NCI-H748 (cell line): Measurements from ENCODE around the gene N4BP3.
A peak's percentile ranks its signal among the peaks of the same experiment; 100 is the strongest.
"Not testable (repeated sequence)": the region's sequence is repeated elsewhere in the genome, so short reads cannot be mapped to it uniquely, and the experiment has no call there.

Experiments
- DNase-seq: peaks from one replicate; lab custom pipeline; 2025; ENCODE audit not compliant: unreplicated experiment; lab: John Stamatoyannopoulos, UW

Gene N4BP3

GRCh38 chr5:178113141-178113787 is at the start of gene N4BP3:
TSS of gene N4BP3 (plus strand) at chr5:178113532. CDS start at chr5:178119584, 6,052 bp downstream.
- peak; percentile 83 for DNase-seq

GRCh38 chr5:178067755-178068154 is 45.6 kb upstream of the N4BP3 start:
- no peak for DNase-seq

GRCh38 chr5:178068293-178068692 is 45.0 kb upstream of the N4BP3 start:
- peak; percentile 95 for DNase-seq

DNA sequence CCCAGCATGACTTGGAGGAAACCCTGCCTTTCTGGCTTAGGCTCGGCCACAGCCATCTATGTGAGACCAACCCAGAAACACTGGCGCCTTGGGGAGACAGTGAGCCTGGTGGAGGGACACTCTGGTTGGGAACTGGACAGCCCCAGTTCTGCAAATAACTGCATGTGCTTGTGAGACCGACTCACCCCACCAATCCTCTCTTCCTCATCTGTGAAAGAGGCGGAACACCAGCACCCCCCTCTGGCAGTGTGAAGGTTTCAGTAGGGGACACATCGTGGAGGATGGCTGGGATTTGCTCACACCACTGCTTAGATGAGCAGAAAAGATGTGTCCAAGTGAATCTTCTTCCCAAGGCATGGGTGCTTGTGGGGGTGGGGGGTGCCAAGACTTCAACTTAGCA is 43.4 kb upstream of the N4BP3 start:
- DNase-seq = peak; percentile 72

GRCh38 chr5:178071108-178071507 is 42.2 kb upstream of the N4BP3 start:
- no peak for DNase-seq

- no peak for DNase-seq
These were observed 40.6 kb upstream of the N4BP3 start for GRCh38 chr5:178072749-178073148.

DNA sequence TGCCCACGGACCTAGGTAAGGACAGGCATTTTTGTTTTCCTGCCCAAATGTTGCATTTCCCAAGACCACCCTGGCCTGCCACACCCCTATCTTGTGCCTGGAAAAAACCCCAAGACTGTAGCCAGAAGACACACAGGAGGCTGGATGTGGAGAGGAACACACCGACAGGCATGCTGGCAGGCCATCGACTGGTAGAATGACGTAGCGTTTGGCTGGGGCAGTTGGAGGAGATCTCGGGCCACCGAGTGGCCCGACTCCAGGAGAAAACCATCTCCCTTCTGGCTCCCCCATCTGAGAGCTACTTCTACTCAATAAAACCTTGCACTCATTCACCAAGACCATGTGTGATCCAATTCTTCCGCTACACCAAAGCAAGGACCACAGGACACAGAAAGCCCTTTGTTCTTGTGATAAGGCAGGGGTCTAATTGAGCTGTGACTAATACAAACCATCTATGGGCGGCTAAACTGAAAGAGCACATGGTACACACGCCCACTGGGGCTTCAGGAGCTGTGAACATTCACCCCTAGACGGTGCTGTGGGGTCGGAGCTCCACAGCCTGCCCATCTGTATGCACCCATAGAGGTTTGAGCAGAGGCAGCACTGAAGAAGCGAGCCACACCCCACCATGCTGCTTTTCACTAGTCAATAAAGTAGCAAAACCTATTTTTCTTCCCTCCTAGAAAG is 38.9 kb upstream of the N4BP3 start:
- DNase-seq = no peak

DNA sequence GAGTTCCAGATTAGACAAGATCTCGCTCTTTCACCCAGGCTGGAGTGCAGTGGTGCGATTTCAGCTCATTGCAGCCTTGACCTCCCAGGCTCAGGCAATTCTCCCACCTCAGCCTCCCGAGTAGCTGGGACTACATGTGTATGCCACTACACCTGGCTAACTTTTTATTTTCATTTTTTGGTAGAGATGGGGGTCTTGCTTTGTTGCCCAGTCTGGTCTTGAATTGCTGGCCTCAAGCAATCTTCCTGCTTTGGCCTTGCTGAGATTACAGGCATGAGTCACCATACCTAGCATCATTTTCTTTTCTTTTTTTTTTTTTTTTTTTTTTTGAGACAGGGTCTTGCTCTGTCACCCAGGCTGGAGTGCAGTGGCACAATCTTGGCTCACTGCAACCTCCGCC is 36.4 kb upstream of the N4BP3 start:
- DNase-seq = not testable (repeated sequence)

GRCh38 chr5:178077751-178078150 is 35.6 kb upstream of the N4BP3 start:
- no peak for DNase-seq

DNA sequence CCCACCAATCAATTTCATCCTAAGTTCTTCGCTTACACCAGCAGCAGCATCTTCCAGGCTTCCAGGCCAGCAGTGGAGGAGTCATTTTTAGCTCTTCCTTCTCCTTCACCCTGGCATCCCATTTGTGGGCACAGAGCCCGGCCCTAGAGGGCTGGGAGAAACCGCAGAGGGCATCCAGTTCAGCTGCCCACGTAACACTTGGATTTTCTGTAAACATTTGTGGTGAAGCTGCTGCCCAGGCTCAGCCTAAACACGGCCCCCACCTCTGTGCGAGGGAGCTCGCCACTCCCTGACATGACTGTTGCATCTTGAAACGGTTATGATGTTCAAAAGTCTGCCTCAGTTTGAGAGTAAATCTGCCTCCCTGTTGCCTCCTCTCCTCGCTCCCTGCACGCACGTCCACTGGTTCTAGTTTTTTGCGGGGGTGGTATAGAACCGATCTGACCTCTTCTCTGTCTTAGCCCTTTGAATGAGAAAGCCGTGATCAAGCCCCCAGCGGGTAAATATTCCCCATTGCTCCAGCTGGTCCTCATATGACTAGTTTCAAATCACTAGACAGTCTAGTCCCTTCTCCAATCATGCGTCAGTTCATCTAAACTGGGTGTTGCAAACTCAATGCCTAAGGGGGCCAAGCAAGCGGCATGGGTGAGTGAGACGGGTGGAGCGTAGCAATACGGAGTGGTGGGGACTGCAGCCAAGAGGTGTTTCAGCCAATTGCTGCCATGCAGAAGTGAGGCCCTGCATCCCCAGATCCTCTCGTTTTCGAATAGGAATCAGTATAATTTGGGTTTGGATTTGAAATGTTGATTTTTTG is 34.9 kb upstream of the N4BP3 start:
- DNase-seq = no peak

DNA sequence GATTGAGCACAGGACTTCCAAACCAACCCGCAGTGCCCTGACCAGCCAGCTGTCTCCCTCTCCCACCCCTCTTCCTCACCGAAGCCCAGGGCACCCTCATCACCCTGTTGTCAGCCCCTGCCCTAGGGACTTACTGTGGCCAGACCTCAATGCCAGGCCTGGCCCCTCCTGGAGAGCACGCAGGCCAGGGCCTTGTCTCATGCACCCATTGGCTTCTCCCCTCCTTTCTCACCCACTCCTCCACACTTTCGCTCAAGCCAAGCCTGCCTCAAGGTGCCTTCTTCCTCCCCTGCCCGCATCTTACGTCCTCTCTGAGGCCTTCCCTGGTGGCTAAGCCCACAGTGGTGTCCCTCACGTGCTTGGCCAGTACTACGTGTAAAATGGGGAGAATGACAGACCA is 33.3 kb upstream of the N4BP3 start:
- DNase-seq = no peak

DNA sequence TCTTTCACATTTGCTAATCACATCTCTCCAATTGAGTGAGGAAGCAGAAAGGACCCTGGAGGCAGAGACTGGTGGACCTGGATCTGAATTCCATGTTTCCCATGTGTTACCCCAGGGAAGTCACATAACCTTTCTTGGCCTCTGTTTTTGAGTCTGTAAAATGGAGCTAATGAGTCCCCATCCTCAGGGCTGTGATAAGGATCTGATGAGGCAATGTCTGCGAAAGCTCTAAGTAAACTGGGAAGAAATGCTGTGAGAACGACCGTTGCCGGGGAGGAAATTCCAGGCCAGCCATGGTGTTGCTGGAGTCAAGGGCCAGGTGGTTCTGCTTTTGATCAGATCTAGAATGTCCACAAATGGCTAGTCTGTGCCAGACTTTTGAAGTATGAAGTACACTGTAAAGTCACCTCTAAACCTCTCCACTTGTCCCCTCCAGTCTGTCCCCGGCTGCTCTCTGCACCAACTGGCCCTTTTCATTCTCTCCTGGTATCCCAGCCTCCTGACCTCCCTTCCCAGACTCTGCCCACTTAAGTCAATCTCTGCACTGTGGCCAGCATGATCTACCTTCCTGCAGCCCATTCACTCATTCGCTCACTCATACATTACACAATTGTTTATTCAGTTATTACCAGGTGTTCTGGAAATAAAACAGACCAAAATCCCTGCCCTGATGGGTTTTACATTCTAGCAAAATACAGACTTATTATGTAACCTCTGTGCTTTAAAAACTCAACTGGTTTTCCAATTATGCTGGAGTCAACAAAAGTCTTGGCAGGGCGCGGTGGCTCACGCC is 32.5 kb upstream of the N4BP3 start:
- no peak for DNase-seq

DNA sequence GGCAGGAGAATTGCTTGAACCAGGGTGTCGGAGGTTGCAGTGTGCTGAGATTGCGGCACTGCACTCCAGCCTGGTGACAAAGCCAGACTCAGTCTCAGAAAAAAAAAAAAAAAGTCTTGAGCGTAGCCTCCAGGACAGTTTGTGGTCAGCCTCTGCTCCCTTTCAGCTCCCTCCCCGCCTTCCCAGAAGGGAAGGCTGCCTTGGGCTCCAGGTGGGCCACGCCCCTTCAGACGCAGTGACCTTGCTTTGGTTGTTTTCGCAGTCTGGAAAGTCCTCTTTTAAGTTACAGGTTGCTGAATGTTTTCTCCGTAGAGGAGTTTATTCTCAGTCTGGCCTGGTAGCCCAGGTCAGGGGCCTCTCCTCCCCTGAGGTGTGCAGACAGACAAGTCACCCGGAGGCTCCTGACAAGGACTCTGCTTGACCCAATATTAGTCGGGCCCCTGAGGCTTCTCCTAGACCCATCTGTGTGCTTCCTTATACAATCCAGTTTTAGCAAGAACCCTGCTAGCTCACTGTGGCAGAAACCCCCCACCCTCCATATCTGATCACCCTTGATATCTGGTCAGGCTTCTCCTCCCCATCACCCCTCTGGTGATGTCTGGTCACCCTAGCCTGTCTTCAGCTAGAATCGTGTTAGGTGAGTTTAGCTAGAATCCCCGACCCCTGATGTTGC is 31.6 kb upstream of the N4BP3 start:
- DNase-seq = no peak

GRCh38 chr5:178083922-178084321 is 29.4 kb upstream of the N4BP3 start:
- DNase-seq = no peak

- no peak for DNase-seq
These were observed 28.0 kb upstream of the N4BP3 start for GRCh38 chr5:178085316-178085715.

DNA sequence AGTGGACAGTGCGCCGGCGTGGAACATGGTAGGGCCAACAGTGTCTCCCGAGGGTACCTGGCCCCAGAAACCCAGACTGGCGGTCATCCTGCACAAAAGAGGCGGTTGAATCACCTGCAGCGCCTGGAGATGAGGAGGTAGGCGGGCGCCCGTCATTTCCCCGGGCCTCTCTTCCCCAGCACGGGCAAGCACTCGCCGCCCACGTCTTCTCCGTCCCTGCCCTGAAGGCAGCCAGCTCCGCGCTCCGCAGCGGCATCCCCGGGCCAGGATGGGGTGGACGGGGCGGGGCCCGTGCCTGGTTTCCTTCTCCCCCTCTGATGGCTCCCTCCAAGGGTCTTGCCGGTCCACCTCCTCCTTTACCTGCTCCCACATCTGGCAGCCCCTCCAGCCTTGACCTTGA is 27.1 kb upstream of the N4BP3 start:
- DNase-seq = no peak

DNA sequence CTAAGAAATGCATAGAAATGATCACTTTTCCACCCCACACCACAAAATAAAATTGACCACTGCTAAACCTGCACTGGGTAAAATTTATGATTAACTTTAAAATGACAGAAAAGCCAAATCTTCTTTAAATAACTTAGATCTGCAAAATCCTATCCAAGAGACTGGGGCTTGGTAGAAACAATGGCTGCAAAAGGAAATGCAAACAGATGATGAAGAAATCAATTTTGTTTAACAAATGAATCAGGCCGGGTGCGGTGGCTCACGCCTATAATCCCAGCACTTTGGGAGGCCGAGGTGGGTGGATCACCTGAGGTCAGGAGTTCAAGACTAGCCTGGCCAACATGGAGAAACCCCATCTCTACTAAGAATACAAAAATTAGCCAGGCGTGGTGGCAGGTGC is 26.1 kb upstream of the N4BP3 start:
- not testable (repeated sequence) for DNase-seq

DNA sequence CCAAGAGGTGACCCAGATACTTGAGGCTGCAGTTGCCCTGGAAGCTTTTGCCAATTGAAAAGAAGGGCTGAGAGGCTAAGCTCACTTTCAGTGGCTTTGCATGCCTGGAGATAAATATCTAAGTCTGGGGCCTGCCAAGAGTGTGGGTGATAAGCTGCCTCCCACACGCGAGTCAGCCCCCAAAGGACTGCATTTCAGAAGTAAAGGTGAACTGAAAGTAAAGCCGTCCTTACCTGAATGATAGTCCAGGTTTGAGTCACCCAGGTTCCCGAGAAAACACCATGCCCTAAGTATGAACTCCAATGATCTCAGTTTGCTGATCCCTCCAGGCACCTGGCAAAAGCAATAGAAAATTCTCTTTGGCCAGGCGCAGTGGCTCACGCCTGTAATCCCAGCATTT is 22.5 kb upstream of the N4BP3 start:
- no peak for DNase-seq

DNA sequence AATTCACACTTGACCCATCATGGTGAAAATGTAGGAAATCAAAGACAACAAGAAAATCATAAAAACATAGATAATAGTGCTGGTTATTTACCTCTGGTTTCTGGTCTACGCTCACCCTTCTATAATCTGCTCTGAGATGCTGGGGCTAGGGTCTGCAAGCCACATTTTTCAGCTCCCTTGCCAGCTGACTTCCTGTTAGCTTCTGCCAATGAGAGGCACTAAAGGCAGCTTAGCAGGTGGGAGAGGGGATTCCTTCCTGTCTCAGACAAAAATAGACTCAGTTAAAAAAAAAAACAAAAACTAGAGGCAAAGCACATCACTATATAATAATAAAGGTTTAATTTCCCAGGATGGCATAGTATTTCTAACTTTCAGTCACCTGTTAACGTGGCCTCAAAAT is 20.2 kb upstream of the N4BP3 start:
- DNase-seq = no peak

DNA sequence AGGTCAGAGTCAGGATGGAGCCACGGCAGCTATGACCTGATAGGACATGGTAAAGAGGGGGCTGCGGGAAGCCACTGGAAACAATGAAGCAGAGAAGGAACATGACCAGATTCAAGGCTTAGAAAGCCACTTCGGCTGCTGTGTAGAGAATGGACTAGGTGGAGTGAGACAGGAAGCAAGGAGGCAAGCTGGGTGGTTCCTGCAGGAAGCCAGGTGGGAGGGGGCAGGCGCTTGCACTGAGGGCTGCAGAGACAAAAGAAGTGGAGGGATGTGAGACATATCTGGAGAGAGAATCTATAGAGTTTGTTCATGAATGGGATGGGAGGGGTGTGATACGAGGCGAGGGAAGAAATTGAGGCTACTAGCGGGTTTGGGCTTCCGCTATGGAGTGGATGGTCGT is 19.0 kb upstream of the N4BP3 start:
- DNase-seq = no peak

- DNase-seq = no peak
These were observed 14.6 kb upstream of the N4BP3 start for GRCh38 chr5:178098685-178099084.
